ENCODE measurements around the gene LRMDA. TPM values are rescaled to one million over a fixed set of nuclear protein-coding genes. Genes with fewer than 3 reads are reported as not detected.

LRMDA gene
- total RNA-seq, 3 donors from 2014 or later = 9.4 to 14.9 (median 10.3) TPM

GRCh38 chr10:76244061-76244686, 812.8 kb downstream of the LRMDA start:
- DNase-seq (peak in 1 of 3 donors; percentile 2), ATAC-seq (no peak)
- Histone ChIP-seq H3K36me3 (ENCODE audit: low read depth) (no peaks in the 10 kb centered on the region), H3K9me3 (no peaks in the 10 kb centered on the region), H3K4me1 (ENCODE audit: low read depth) (no peaks in the 10 kb centered on the region), H3K4me3 (no peak overlapping the region)
- intact Hi-C loops (cut with DNase I, micrococcal nuclease) = no loop called here
- no peak for TF ChIP-seq CTCF (IDR thresholded peaks at IDR 0.05)

- H3K4me3 ChIP-seq = no peak overlapping the region
- no peak for ATAC-seq
- intact Hi-C loops (cut with DNase I, micrococcal nuclease) = no loop called here
- H3K9me3 ChIP-seq = no peaks in the 10 kb centered on the region
- no peak for TF ChIP-seq CTCF (IDR thresholded peaks at IDR 0.05)
- H3K36me3 ChIP-seq (ENCODE audit: low read depth) = no peaks in the 10 kb centered on the region
- no peak for DNase-seq
- H3K4me1 ChIP-seq (ENCODE audit: low read depth) = no peaks in the 10 kb centered on the region
Observed at GRCh38 chr10:76245951-76246495, 814.6 kb downstream of the LRMDA start.

- intact Hi-C loops (cut with DNase I, micrococcal nuclease) = no loop called here
- ATAC-seq (no peak), DNase-seq (no peak)
- no peak for TF ChIP-seq CTCF (IDR thresholded peaks at IDR 0.05)
- H3K4me1 ChIP-seq (ENCODE audit: low read depth) = no peaks in the 10 kb centered on the region
- no peaks in the 10 kb centered on the region for H3K36me3 ChIP-seq (ENCODE audit: low read depth)
- H3K9me3 ChIP-seq = no peaks in the 10 kb centered on the region
- H3K4me3 ChIP-seq = no peak overlapping the region
Observed at GRCh38 chr10:76248649-76249200, 817.3 kb downstream of the LRMDA start.

- Histone ChIP-seq H3K36me3 (ENCODE audit: low read depth) (no peaks in the 10 kb centered on the region), H3K4me3 (no peak overlapping the region), H3K4me1 (ENCODE audit: low read depth) (no peaks in the 10 kb centered on the region), H3K9me3 (no peaks in the 10 kb centered on the region)
- ATAC-seq = peak; percentile 76
- intact Hi-C loops (cut with DNase I, micrococcal nuclease) = no loop called here
- TF ChIP-seq CTCF (IDR thresholded peaks at IDR 0.05) = no peak
- DNase-seq = peak; percentile 50 to 74 (median 67)
Observed at GRCh38 chr10:76251841-76252671, 820.6 kb downstream of the LRMDA start.

GRCh38 chr10:76252733-76253132, 821.3 kb downstream of the LRMDA start:
- no peak overlapping the region for H3K4me3 ChIP-seq
- no peaks in the 10 kb centered on the region for H3K4me1 ChIP-seq (ENCODE audit: low read depth)
- TF ChIP-seq CTCF (IDR thresholded peaks at IDR 0.05) = no peak
- no peaks in the 10 kb centered on the region for H3K36me3 ChIP-seq (ENCODE audit: low read depth)
- intact Hi-C loops (cut with DNase I, micrococcal nuclease) = no loop called here
- no peaks in the 10 kb centered on the region for H3K9me3 ChIP-seq
- ATAC-seq (no peak), DNase-seq (no peak)

Data from mucosa of descending colon (tissue), 3 donors.